Pulmonary artery endothelial cell (primary cell): ENCODE results near the gene STH. TPM values are rescaled to one million over a fixed set of nuclear protein-coding genes. Genes with fewer than 3 reads are reported as not detected.
"Not testable (repeated sequence)": the region's sequence is repeated elsewhere in the genome, so short reads cannot be mapped to it uniquely, and the experiment has no call there.

Experiments
- DNase-seq: peaks from one replicate; pipeline ENCODE4 v3.0.0-alpha.2; 2011; ENCODE audit warnings: low read depth, low spot score
- total RNA-seq: library from RNA; depleted of rRNA; stranded (reverse); fragments of >200 nt; gene quantifications from 2 replicates; pipeline ENCODE4 v1.2.3, GENCODE V29; 2014

The STH gene, protein sequence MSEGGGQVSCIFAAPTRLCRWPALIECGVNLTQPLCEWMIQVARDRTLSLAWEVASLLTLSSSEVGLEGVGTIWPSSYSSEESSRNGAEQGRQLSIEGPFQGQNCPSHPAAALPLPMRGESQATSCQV
- not detected in 2 replicates for total RNA-seq

DNA sequence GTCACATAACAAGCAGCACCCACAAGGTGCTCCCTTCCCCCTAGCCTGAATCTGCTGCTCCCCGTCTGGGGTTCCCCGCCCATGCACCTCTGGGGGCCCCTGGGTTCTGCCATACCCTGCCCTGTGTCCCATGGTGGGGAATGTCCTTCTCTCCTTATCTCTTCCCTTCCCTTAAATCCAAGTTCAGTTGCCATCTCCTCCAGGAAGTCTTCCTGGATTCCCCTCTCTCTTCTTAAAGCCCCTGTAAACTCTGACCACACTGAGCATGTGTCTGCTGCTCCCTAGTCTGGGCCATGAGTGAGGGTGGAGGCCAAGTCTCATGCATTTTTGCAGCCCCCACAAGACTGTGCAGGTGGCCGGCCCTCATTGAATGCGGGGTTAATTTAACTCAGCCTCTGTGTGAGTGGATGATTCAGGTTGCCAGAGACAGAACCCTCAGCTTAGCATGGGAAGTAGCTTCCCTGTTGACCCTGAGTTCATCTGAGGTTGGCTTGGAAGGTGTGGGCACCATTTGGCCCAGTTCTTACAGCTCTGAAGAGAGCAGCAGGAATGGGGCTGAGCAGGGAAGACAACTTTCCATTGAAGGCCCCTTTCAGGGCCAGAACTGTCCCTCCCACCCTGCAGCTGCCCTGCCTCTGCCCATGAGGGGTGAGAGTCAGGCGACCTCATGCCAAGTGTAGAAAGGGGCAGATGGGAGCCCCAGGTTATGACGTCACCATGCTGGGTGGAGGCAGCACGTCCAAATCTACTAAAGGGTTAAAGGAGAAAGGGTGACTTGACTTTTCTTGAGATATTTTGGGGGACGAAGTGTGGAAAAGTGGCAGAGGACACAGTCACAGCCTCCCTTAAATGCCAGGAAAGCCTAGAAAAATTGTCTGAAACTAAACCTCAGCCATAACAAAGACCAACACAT, at the start of gene STH:
TSS of gene STH (plus strand) at position 264 of the 913 bp plus-strand sequence. CDS start at position 294, 30 bp downstream.
- DNase-seq, result no peak

DNA sequence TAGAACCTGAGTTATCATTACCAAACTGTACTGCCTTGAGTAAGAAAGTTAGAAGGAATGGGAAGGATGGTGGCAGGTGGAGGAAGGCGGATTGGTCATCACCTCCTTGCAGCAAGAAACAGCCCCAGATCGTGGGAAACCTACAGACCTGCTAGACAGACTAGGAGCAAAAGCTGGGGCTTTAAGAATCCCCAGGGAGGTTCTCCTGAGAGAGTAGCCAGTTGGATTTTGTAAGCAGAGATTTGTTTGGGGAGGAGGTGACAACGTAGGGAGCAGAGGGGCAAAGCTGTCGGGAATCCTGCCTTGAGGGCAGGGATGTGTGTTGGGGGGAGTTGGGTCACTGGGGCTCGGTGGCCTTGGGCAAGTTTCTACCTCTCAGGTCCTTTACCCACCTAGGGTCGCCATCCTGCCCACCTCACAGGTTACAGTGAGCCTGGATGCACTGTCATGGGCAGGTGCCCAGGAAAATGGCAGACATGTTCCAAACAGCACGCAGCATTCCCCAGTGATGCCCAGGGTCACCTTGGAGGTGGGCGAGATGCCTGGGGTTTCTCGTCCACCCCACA, 49.2 kb upstream of the STH start:
- no peak for DNase-seq

DNA sequence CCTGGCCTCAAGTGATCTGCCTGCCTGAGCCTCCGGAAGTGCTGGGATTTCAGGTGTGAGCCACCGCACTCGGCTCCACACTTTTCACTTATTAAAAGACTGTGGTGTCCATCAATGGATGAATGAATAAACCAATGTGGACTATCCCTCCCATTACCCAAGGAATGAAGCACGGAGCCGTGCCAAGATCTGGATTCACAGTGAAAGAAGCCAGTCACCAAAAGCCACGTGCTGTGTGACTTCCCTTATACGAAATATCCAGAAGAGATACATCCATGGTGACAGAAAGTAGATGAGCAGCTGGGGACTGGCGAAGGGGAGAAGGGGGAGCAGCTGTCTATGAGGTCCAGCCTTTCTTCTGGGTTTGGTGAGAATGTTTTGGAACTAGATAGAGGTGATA, 48.2 kb upstream of the STH start:
- no peak for DNase-seq

DNA sequence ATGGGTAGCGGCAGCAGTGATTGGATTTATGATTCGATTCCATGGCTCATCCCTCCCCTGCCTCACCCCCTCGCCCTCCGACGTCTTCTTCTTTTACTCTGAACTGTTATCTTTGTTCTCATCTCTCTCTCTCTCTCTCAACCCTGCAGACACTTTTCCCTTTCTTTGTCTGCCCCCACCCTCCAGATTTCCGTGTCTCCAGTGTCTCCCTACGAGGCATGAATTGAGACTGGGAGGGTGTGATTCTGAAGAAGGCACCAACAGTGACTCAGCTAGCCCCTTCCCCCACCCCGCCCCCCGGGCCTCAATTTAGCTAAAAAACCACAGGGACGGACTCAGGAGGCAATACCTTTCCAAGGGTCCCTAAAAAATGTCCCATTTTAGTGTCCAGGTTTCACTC, 47.6 kb upstream of the STH start:
- DNase-seq, result no peak

DNA sequence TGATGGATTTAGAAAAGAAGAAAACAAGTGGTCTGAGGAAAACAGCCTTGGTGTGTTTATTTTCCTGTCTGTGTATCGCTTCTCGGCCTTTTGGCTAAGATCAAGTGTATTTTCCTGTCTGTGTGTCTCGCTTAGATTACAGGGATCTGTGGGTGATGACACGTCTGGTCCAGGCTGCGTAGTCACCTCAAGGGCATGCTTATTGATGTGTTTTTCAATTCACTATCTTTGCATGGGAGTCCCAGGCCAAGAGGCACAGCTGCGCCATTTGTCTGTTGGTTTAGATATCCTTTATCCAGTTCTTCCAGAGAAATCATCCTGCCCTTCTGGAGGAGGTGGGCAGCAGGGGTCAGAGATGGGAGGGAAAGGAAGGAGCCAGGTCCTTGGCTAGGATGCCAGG, 47.1 kb upstream of the STH start:
- DNase-seq, result no peak

DNA sequence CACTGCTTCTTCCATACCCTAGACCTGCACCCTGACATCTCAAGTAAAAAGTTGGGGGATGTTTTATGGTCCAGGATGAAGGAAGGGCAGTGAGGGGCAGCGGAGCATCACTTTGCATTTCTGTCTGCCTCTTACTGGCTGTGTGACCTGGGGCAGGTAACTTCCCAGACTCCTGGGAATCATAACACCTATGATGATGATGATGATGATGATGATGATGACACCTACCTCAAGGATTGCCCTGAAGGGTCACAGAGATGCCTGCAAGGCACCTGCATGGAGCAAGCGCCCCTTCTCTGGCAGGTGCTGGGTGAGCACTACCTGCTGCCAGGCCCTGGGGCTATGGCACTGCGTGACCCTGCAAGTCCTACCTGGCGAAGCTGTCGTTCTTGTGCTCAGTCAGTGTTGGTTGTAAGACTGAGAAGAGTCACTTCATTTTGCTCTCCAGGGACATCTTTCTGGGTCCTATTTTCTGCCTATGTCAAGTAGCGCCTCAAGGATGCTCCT, 46.2 kb upstream of the STH start:
- no peak for DNase-seq

DNA sequence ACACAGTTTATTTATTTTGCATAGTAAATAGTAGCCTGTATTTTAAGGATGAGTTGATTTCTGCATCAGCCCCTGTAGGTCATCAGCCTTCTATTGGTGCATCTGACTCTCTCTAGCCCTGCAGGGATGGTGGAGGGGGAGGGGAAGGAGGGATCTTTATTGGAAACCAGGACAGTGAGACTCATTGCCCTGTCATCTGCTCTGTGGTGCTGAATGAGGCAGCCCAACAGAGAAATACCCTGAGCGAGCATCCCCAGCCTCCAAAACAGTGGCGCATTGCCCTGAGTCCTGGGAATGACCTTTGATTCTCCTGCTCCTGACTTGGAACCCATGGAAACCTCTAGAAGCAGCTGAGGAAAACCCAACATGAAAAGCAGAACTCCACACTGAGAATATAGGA, 45.5 kb upstream of the STH start:
- no peak for DNase-seq

DNA sequence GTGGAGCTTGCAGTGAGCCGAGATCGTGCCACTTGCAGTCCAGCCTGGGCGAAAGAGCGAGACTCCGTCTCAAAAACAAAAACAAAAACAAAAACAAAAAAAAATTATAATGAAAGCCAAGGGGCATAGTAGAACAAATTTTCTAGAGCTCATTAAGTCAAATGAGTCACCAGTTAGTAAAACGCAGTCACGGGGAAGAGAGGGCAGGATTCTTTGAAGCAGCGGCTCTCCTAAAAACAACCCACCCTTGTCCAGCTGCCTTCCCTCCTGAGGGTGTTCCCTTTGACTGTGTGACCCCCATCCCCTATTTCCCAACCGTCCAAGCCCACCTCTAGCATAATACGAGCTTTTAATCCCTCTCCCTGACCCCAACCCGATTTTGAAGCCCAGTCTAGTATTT, 44.1 kb upstream of the STH start:
- DNase-seq, result no peak

DNA sequence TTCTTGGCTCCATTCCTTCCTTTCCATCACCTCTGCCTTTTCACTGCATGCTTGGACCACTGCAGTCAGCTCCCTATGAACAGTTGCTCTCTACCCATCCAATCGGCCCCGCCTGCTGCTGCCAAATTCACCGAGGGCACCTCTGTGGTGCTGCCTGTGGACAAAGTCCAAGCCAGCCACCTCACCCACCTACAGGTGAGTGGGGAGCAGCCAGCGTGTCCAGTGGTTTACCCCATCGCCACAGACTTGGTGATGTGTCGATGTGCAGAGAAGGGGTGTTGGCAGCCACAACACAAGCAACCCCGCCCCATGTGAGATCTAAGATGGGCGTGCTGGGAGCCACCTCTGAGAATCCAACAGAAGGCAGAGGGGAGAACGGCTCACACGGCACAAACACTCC, 43.7 kb upstream of the STH start:
- DNase-seq, result no peak

DNA sequence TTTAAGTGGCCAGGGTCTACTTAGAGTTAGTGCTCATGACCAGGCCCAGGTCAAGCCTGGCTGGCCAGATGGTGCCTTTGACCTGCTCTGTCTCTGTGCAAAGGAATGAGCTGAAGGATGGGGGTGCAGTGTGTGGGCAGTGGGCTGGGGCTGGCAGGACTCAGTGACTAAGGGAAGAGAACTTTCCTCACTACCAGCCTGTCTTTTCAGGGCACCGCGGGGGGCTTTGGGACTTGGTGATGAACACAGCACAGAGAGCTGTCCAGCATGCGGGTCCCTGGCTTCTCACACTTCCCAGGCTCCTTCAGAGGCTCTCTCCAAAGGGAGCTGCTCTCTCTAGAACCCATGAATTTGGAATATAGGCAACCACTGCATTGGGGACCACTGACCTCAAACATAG, 43.0 kb upstream of the STH start:
- no peak for DNase-seq

DNA sequence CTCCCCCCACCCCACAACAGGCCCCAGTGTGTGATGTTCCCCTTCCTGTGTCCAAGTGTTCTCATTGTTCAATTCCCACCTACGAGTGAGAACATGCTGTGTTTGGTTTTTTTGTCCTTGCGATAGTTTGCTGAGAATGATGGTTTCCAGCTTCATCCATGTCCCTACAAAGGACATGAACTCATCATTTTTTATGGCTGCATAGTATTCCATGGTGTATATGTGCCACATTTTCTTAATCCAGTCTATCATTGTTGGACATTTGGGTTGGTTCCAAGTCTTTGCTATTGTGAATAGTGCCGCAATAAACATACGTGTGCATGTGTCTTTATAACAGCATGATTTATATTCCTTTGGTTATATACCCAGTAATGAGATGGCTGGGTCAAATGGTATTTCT, 42.3 kb upstream of the STH start:
- DNase-seq, result not testable (repeated sequence)

DNA sequence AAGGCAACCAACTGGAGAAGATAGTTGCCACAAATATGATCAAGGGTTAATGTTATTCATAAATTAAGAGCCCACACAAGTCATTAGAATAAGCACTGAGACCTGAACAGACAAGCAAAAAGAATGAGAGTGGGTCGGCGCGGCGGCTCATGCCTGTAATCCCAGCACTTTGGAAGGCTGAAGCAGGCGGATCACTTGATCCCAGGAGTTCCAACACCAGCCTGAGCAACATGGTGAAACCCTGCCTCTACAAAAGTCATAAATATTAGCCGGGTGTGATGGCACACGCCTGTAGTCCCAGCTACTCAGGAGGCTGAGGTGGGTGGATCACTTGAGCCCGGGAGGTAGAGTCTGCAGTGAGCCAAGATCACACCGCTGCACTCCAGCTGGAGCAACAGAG, 40.7 kb upstream of the STH start:
- DNase-seq, result no peak

DNA sequence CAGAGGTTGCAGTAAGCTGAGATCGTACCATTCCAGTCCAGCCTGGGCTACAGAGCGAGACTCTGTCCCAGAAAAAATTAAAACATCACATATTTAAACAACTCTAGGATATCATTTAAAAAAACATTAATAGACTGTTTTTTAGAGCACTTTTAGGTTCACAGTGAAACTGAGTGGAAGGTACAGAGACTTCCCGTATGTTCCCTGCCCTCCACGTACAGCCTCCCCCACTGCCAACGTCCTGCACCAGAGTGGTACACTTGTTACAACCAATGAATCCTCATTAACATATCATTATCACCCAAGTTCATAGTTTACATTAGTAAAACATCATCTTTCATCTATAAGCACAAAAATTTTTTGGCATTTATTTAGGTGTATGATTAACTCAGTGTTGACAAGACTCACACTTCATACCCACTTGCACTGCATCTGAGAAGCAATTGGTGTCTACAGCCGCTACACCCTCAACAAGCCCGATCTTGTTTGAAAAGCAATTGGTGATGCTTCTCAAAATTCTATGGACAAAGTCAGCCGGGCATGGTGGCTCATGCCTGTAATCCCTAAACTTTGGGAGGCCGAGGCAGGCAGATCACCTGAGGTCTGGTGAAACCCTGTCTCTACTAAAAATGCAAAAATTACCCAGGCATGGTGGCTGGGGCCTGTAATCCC, 39.9 kb upstream of the STH start:
- no peak for DNase-seq

DNA sequence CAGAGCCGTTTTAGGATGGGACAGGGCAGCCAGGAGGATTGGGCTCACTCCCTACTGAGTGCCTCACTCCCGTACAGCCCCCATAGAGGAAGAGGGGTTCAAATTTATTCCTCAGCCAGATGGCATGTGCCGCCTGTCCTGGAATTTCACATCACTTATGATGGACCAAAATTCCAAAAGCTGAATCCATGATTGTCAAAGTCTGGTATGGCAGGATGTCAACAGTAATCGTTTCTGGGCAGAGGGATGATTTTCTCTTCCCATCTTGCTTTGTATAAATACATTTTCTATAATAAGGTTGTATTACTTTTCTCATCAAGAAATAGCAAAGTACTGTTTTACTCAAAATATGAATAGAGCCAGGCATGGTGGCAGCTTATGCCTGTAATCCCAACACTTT, 38.7 kb upstream of the STH start:
- DNase-seq, result no peak

DNA sequence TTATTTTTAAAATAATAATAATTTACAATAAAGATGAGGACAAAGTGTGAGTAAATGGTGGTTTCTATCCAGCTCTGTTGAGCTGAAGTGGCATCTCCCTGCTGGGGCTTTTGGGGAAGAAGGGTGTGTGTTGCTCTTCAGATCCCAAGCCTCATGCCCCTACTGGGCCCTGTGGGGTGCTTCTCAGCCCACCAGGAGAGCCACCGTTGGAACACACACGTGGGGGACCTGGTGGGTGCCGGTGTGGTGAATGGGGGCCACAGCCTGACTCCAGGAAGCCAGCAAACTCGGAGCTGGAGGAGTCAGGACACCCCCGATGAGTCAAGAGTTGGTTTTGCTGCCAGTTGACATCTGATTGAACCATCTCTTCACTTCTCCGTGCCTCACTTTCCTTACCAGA, 37.8 kb upstream of the STH start:
- DNase-seq, result no peak

DNA sequence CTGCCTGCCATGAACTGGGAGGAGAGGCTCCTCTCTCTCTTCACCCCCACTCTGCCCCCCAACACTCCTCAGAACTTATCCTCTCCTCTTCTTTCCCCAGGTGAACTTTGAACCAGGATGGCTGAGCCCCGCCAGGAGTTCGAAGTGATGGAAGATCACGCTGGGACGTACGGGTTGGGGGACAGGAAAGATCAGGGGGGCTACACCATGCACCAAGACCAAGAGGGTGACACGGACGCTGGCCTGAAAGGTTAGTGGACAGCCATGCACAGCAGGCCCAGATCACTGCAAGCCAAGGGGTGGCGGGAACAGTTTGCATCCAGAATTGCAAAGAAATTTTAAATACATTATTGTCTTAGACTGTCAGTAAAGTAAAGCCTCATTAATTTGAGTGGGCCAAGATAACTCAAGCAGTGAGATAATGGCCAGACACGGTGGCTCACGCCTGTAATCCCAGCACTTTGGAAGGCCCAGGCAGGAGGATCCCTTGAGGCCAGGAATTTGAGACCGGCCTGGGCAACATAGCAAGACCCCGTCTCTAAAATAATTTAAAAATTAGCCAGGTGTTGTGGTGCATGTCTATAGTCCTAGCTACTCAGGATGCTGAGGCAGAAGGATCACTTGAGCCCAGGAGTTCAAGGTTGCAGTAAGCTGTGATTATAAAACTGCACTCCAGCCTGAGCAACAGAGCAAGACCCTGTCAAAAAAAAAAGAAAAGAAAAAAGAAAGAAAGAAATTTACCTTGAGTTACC, 36.7 kb upstream of the STH start:
- DNase-seq, result no peak

DNA sequence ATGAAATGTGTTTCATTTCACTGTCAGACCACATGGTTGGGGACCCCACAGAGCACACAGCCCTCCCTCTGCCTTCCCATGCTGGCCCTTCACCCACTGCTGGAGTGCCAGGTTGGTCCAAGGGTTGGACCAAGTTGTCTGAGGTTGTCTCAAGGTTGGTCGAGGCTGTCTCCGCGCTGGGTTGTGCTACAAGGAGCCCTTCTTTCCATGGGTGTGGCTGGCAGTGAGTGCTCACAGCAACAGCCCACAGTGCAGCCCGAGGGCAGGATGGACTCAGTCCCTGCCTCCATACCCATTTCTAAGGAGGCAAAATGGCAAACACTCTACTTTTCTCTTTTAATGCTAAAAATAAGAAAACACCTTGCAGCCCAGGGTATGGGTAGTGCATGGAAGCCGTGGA, 35.8 kb upstream of the STH start:
- DNase-seq, result no peak

DNA sequence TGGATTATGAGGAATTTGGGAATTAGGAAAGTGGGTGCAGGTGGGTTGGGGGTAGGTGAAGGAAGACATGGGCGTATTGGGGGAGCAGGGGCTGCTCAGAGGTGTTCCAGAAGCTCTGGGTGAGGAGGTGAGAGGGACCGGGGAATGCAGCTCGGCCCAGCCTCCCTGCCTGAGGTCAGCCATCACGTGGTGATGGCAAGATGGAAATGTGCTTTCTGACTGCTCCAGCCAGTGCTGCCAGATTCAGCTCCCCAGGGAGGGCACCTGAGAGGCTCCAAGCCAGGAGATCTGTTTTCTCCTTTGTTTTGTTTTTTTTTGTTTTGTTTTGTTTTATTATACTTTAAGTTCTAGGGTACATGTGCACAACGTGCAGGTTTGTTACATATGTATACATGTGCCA, 35.2 kb upstream of the STH start:
- no peak for DNase-seq

DNA sequence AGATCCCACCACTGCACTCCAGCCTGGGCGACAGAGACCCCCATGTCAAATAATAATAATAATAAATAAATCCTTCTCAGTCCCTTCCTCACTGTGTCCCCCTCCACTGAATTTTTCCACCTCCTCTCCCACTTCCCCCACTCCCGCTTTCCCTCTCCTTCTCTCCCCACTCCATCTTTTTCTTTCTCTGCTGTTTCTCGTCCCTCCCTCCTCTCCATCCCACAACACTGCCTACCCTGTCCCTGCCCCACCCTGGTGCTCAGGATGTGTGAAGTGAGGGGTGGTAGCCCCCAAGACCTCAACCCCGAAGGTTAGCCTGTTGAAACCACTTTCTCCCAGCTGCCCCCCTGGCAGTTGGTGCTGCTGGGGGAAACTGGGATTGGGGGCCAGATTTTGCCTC, 34.4 kb upstream of the STH start:
- no peak for DNase-seq

DNA sequence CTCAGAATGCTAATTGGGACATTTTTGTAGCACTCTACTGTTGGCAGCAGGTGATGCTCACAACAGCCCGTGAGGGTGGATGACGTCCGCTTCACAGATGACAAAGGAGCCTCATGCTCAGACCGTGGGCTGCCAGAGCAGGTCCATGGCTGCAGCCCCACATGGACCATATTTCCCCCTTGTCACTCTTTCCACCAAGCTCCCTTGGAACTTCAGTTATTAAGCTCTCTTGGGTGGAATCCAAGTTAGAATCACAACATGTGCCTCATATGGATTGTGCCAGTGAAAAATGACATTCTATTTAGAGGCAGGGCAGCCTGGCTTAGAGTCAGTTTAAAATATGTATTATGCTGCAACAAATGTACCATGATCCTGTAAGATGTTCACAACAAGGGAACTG, 33.2 kb upstream of the STH start:
- DNase-seq, result no peak

DNA sequence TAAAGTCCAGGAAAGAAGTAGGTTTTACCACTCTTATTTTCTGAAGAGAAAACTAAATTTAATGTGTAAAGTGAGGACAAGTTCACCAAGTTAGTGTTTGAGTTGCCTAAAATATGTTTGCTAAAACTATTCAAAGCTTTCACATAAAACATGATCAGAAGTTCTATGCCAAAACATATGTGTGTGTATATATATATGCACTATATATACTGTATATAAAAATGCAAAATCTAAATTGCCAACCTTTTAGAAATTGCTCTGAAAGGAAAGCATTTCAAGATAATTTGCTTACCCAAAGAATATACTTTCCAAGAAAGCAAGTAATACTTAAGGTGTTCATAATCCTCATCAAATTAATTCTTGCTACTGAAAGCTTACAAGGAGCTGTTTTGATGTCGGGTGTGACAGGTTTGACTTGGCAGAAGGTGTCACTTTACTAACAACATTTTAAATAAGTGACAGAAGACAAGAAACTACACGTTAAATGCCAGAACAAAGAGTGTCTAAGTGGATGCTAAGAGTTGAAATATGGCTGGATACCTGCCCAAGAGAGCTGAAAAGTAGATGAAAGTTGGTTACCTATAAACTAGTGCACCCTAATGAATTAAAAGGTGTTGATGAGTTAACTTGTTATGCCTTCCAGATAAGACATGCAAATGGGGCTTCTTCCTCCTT, 32.3 kb upstream of the STH start:
- DNase-seq, result no peak
